Stimulated activated memory B cell treated with anti-CD40 and anti-IgM and Interleukin-4, amounts not matched to agents 10 μg/mL and 1 μg/mL and 100 μg/mL, for 72 hours (primary cell): Measurements from ENCODE around the gene RREB1.

Experiments
- ATAC-seq: fragments of 150-1000 bp; cut with Tn5 transposase; 2 replicates; pipeline ENCODE4 v1.10.0; 2021
- H3K27ac Mint-ChIP-seq: one replicate; pipeline ENCODE4 v1.8.0; 2022; ENCODE audit warnings: mild to moderate bottlenecking, mixed read lengths
- H3K27me3 Mint-ChIP-seq: one replicate; pipeline ENCODE4 v1.8.0; 2022; ENCODE audit warnings: mixed read lengths
- H3K36me3 Mint-ChIP-seq: one replicate; pipeline ENCODE4 v1.8.0; 2022; ENCODE audit warnings: mixed read lengths
- H3K4me1 Mint-ChIP-seq: one replicate; pipeline ENCODE4 v1.8.0; 2022; ENCODE audit warnings: mixed read lengths
- H3K4me3 Mint-ChIP-seq: one replicate; pipeline ENCODE4 v1.8.0; 2022; ENCODE audit warnings: mild to moderate bottlenecking, moderate library complexity, mixed read lengths
- H3K9me3 Mint-ChIP-seq: one replicate; pipeline ENCODE4 v1.8.0; 2022; ENCODE audit warnings: mixed read lengths

RREB1 gene

DNA sequence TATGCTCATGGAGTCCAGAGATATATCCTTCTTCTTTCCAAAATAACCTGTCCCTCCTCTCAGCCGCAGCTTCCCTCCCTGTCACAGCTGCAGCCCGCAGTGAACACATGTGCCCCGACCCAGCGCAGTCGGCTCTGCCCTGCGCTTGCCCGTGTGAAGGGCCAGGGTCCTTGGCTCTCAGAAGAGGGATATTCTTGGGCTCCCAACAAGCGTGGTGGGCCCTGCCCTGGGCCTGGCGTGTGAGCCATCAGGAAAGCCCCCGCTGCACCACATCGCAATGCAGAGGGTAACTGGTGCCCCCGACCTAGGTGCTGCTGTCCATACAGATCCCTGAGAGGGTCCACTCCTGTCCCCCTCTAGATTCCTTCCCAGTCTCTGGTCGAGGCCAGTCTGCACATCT, 140.1 kb downstream of the RREB1 start:
- ATAC-seq = no peak
- no peak overlapping the region for H3K27ac Mint-ChIP-seq
- no peaks in the 10 kb centered on the region for H3K9me3 Mint-ChIP-seq
- peaks cover 33% of the 10 kb centered on the region for H3K4me1 Mint-ChIP-seq
- no peaks in the 10 kb centered on the region for H3K27me3 Mint-ChIP-seq
- no peak overlapping the region for H3K4me3 Mint-ChIP-seq
- peaks cover 46% of the 10 kb centered on the region for H3K36me3 Mint-ChIP-seq

DNA sequence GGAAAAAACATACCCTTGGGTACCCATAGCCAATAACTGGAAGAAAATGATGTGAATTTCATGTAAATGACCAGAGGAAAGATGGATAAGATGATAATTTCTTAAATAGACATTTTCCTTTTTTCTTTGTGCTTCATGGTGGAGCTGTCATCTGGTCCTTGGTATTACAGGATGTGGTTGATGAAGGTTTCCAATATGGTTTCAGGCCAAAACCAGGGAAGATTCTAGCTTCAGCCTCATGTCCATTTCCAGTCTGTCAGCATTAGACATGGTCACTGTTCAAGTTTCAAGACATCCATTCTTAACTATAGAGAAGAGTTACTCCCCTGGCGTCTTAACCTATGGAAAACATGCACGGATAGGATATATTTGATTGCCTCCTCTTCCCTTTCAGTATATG, 141.6 kb downstream of the RREB1 start:
- ATAC-seq = no peak
- H3K27ac Mint-ChIP-seq = no peak overlapping the region
- peaks cover 22% of the 10 kb centered on the region for H3K4me1 Mint-ChIP-seq
- H3K27me3 Mint-ChIP-seq = no peaks in the 10 kb centered on the region
- H3K4me3 Mint-ChIP-seq = no peak overlapping the region
- peaks cover 46% of the 10 kb centered on the region for H3K36me3 Mint-ChIP-seq
- H3K9me3 Mint-ChIP-seq = no peaks in the 10 kb centered on the region

- H3K4me1 Mint-ChIP-seq = peaks cover 22% of the 10 kb centered on the region
- H3K4me3 Mint-ChIP-seq = no peak overlapping the region
- H3K36me3 Mint-ChIP-seq = peaks cover 46% of the 10 kb centered on the region
- H3K9me3 Mint-ChIP-seq = no peaks in the 10 kb centered on the region
- no peak for ATAC-seq
- no peak overlapping the region for H3K27ac Mint-ChIP-seq
- H3K27me3 Mint-ChIP-seq = no peaks in the 10 kb centered on the region
Measured at GRCh38 chr6:7249946-7250643, 142.3 kb downstream of the RREB1 start.

DNA sequence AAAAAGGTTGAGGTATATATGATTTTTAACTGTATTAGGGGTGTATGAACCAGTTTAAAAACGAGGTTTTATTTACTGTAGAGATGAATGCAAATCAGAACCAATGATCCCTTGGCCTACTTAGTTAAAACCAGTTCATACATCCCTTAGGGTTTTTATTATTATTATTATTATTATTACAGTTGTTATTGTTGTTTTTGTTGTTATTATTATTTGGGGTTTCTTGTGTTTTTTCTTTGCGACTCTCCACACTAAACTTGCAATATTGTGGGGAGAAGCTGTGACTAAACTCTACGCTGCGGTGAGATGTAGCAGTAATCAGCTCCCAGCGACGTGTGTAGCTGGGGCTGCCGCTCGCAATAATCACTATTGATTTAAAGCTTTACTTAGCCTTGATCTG, 143.1 kb downstream of the RREB1 start:
- no peaks in the 10 kb centered on the region for H3K9me3 Mint-ChIP-seq
- H3K4me3 Mint-ChIP-seq = no peak overlapping the region
- H3K36me3 Mint-ChIP-seq = peaks cover 42% of the 10 kb centered on the region
- no peak for ATAC-seq
- H3K27me3 Mint-ChIP-seq = no peaks in the 10 kb centered on the region
- no peak overlapping the region for H3K27ac Mint-ChIP-seq
- H3K4me1 Mint-ChIP-seq = peaks cover 22% of the 10 kb centered on the region

GRCh38 chr6:7251646-7252260, 144.0 kb downstream of the RREB1 start:
- H3K36me3 Mint-ChIP-seq = peaks cover 33% of the 10 kb centered on the region
- H3K9me3 Mint-ChIP-seq = no peaks in the 10 kb centered on the region
- peaks cover 22% of the 10 kb centered on the region for H3K4me1 Mint-ChIP-seq
- H3K27ac Mint-ChIP-seq = no peak overlapping the region
- H3K4me3 Mint-ChIP-seq = no peak overlapping the region
- H3K27me3 Mint-ChIP-seq = no peaks in the 10 kb centered on the region
- ATAC-seq = no peak

DNA sequence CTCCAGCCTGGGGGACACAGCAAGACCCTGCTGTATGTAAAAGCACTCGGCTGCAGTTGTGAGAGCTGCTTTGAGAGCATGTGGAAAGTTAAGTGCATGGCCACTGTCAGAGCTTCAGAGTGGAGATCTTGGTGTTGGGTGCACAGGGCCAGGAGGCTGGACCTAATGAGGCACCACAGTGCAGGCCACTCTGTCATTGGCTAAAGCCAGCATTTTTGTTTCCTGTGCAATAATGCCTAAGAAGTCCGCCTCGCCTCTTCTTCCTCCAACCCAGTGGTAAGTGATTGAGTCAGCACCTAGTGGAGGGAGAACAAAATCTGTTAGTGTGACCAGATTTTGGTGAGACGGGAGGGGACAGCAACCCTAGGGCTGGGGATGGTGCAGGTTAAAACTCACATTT, 144.6 kb downstream of the RREB1 start:
- H3K9me3 Mint-ChIP-seq = no peaks in the 10 kb centered on the region

GRCh38 chr6:7254980-7255835, 147.4 kb downstream of the RREB1 start:
- H3K36me3 Mint-ChIP-seq = peaks cover 12% of the 10 kb centered on the region
- no peak overlapping the region for H3K4me3 Mint-ChIP-seq
- no peak overlapping the region for H3K27ac Mint-ChIP-seq
- no peak for ATAC-seq
- H3K27me3 Mint-ChIP-seq = no peaks in the 10 kb centered on the region
- H3K4me1 Mint-ChIP-seq = peaks cover 5% of the 10 kb centered on the region
- no peaks in the 10 kb centered on the region for H3K9me3 Mint-ChIP-seq

More for the DNA sequence above, 144.6 kb downstream of the RREB1 start:
- Mint-ChIP-seq H3K4me1 (peaks cover 22% of the 10 kb centered on the region), H3K27me3 (no peaks in the 10 kb centered on the region), H3K27ac (no peak overlapping the region), H3K36me3 (peaks cover 33% of the 10 kb centered on the region), H3K4me3 (no peak overlapping the region)
- no peak for ATAC-seq

DNA sequence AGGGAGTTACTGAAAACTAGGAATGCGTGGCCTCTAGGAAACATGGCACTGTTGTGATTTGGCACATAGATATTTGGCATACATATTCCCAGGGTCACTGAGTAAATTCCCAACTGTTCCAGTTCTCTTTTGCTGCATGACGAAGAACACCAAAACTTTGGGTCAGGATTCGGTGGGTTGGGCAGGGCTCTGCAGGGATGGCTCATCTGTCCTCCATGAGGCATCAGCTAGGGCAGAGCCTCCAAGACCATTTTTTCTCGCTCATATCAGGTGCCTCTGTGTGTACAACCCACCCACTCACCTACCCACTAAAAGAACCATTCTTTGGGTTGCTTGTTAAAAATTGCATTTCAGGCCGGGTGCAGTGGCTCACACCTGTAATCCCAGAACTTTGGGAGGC, 148.2 kb downstream of the RREB1 start:
- Mint-ChIP-seq H3K9me3 (no peaks in the 10 kb centered on the region), H3K4me1 (peaks cover 7% of the 10 kb centered on the region), H3K27ac (no peak overlapping the region), H3K27me3 (no peaks in the 10 kb centered on the region), H3K4me3 (no peak overlapping the region), H3K36me3 (peaks cover 6% of the 10 kb centered on the region)
- no peak for ATAC-seq

DNA sequence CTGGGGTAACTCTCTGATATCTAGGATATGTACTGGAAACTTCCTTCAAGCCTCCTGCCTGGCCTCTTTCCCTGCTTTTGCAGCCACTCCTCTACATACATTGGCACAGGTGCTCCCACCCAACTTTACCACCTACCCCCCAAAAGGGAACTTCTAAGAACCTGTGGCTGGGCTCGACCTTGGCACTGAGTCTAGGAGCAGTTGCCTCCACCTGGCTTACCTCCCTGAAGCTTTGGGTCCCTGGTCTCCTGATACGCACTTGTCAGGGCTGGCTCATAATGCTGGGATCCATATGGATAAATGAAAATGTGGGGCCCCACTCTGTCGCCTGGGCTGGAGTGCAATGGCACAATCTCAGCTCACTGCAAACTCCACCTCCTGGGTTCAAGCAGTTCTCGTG, 149.0 kb downstream of the RREB1 start:
- no peaks in the 10 kb centered on the region for H3K27me3 Mint-ChIP-seq
- H3K9me3 Mint-ChIP-seq = no peaks in the 10 kb centered on the region
- ATAC-seq = no peak
- peaks cover 16% of the 10 kb centered on the region for H3K4me1 Mint-ChIP-seq
- H3K27ac Mint-ChIP-seq = no peak overlapping the region
- no peak overlapping the region for H3K4me3 Mint-ChIP-seq
- H3K36me3 Mint-ChIP-seq = no peaks in the 10 kb centered on the region

DNA sequence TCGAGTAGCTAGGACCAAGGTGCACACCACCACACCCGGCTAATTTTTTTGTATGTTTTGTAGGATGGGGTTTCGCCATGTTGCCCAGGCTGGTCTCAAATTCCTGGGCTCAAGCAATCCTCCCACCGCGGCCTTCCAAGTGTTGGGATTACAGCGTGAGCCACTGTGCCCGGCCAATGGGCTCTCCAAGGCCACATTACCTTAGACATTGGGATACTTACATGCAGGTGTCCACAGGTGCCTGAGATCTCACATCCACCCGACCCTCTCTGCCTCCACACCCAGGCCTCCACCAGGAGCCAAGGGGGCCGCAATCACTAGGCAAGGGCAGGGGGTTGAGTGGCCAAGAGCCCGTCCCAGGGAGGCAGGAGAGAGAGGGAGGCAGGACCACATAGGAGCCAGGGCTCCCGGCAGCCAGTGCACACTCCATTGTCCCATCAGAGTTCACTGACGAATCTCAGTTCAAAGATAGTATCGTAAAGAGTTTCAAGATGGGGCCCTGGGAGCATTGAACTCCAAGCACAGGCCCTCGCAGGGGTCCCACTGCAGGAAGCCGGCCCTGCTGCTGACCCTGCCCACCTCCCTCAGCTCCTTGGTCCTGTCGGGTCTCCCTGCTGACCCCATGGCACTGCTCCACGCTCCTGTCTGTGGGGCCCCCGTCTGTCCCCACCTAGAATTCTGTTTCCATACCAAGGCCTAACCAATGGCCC, 149.9 kb downstream of the RREB1 start:
- no peaks in the 10 kb centered on the region for H3K9me3 Mint-ChIP-seq
- H3K27me3 Mint-ChIP-seq = no peaks in the 10 kb centered on the region
- ATAC-seq = no peak
- H3K4me3 Mint-ChIP-seq = no peak overlapping the region
- H3K4me1 Mint-ChIP-seq = peaks cover 24% of the 10 kb centered on the region
- no peak overlapping the region for H3K27ac Mint-ChIP-seq
- H3K36me3 Mint-ChIP-seq = no peaks in the 10 kb centered on the region

DNA sequence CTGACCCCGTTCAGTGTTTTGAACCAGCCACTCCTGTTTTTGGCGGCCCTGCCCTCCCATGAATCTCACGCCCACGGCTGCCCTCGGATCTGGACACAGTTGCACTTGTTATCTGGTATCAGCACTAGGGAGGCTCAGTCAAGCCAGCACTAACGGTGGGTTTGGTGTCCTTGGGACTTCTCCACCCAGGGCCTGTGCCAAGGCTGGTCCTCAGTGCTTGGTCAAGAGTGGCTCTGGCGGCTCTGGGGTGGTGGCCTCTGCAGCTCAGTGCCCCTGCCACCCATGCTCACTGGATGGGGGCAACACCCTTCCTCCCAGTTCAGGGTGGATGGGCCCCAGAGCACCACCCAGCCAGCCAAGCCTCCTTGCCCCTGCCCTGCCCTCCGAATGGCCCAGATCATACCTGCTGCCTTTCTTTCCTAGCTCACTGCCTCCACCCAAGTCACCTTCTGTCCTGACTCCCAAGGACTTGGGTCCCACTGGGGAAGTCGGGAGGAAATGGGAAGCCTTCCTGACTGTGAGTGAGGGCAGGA, 150.5 kb downstream of the RREB1 start:
- Mint-ChIP-seq H3K4me3 (no peak overlapping the region), H3K27ac (no peak overlapping the region), H3K4me1 (peaks cover 24% of the 10 kb centered on the region), H3K36me3 (no peaks in the 10 kb centered on the region), H3K9me3 (no peaks in the 10 kb centered on the region), H3K27me3 (no peaks in the 10 kb centered on the region)
- ATAC-seq = no peak

GRCh38 chr6:7260291-7261031, 152.7 kb downstream of the RREB1 start:
- ATAC-seq = peak; percentile 6
- Mint-ChIP-seq H3K27ac (peak overlapping the region; percentile 63), H3K36me3 (no peaks in the 10 kb centered on the region), H3K9me3 (no peaks in the 10 kb centered on the region), H3K4me1 (peaks cover 24% of the 10 kb centered on the region), H3K27me3 (no peaks in the 10 kb centered on the region), H3K4me3 (peak overlapping the region; percentile 95)

GRCh38 chr6:7261032-7261841, 153.5 kb downstream of the RREB1 start:
- H3K36me3 Mint-ChIP-seq = no peaks in the 10 kb centered on the region
- no peaks in the 10 kb centered on the region for H3K9me3 Mint-ChIP-seq
- H3K4me3 Mint-ChIP-seq = peak overlapping the region; percentile 95
- peak overlapping the region; percentile 63 for H3K27ac Mint-ChIP-seq
- H3K4me1 Mint-ChIP-seq = peaks cover 24% of the 10 kb centered on the region
- ATAC-seq = peak; percentile 88
- H3K27me3 Mint-ChIP-seq = no peaks in the 10 kb centered on the region
